22Rv1 (cell line): ENCODE results near the gene EPS15.

Experiments used
- H3K27ac ChIP-seq: fragments of 450-650 bp; 2 replicates; pipeline ENCODE4 v1.5.1; 2017
- CTCF ChIP-seq: fragments of 450-650 bp; IDR thresholded peaks from 2 replicates; pipeline ENCODE4 v1.5.1; 2017; ENCODE audit warnings: mild to moderate bottlenecking
- ZFX ChIP-seq: fragments of 450-650 bp; IDR thresholded peaks from 2 replicates; pipeline ENCODE4 v1.6.1; 2017; ENCODE audit warnings: antibody characterized with exemption, borderline replicate concordance

EPS15 gene

GRCh38 chr1:51341876-51342496 lies 177.1 kb downstream of the EPS15 start:
- H3K27ac ChIP-seq, result no peak overlapping the region
- TF ChIP-seq ZFX, result no peak
- TF ChIP-seq CTCF, result no peak

- TF ChIP-seq ZFX (no peak), CTCF (no peak)
- no peak overlapping the region for H3K27ac ChIP-seq
These were observed 178.7 kb downstream of the EPS15 start for GRCh38 chr1:51340380-51340779.

- no peak for TF ChIP-seq ZFX
- no peak for TF ChIP-seq CTCF
- no peak overlapping the region for H3K27ac ChIP-seq
These were observed 182.4 kb downstream of the EPS15 start for GRCh38 chr1:51336711-51337110.

- TF ChIP-seq CTCF (no peak), ZFX (no peak)
- no peak overlapping the region for H3K27ac ChIP-seq
These were observed 183.1 kb downstream of the EPS15 start for GRCh38 chr1:51336004-51336403.

GRCh38 chr1:51331206-51332100 lies 187.6 kb downstream of the EPS15 start:
- H3K27ac ChIP-seq, result peak overlapping the region; percentile 80
- TF ChIP-seq CTCF, result no peak
- no peak for TF ChIP-seq ZFX

GRCh38 chr1:51330331-51331201 lies 188.5 kb downstream of the EPS15 start, which contains the start of gene TTC39A:
Gene TTC39A, minus strand, starts transcription at chr1:51330562. Its CDS starts 85 bp downstream, at chr1:51330477.
- TF ChIP-seq ZFX (no peak), CTCF (0 out of 2 replicates have a peak, but pooled peaks have one; percentile 6)
- peak within 1 kb of the TSS; percentile 80 for H3K27ac ChIP-seq
